HG03095 (cell line): ENCODE measurements around the gene ADSL.

Source experiments
- ATAC-seq: cut with Tn5 transposase; IDR thresholded peaks from one replicate; pipeline ENCODE4 v1.9.1; 2021; ENCODE audit warnings: moderate library complexity; ENCODE audit not compliant: unreplicated experiment

The ADSL gene

DNA sequence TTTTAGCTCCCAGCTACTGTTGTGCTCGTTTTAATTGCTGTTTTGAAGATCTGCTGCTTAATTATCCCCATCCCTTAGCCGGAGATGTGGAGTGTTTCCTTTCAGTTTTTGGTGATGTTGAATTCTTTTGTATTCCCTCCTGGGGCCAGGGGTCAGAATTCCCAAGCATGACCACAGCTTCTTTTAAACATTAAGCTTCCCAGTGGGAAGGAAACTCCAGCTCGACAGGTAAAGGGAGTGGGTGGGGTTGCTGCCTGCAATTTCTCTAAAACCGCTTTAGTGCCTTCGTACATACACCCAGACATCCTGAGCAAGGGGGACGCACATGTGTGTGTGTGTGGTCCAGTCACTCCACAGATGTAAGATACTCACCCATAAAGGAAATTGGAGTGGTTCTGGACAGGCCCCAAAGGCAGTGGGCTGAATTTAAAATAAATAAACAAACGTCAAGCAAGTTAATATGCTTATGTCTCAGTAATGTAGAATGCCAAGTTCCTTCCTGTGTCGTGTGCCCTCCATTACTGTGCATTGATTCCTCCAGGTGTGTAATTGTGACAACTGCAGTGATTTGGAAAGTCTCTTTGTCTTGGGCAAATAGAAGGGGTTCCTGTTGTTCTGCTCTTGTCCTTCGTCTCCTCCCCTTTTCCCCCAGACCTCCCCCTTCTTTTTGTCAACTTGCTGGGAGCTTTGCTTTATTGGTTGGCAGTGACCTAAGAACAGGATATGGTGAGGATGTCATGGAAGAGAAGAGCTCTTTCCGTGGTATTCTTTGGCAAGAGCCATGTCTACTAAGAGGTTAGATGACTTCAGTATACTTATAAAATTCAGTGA lies 19.2 kb upstream of the ADSL start:
- no peak for ATAC-seq

GRCh38 chr22:40328546-40329456 lies 17.5 kb upstream of the ADSL start:
- no peak for ATAC-seq

GRCh38 chr22:40329466-40329865 lies 16.8 kb upstream of the ADSL start:
- ATAC-seq = no peak

GRCh38 chr22:40330086-40330485 lies 16.2 kb upstream of the ADSL start:
- ATAC-seq = no peak

GRCh38 chr22:40330615-40331014 lies 15.7 kb upstream of the ADSL start:
- no peak for ATAC-seq

DNA sequence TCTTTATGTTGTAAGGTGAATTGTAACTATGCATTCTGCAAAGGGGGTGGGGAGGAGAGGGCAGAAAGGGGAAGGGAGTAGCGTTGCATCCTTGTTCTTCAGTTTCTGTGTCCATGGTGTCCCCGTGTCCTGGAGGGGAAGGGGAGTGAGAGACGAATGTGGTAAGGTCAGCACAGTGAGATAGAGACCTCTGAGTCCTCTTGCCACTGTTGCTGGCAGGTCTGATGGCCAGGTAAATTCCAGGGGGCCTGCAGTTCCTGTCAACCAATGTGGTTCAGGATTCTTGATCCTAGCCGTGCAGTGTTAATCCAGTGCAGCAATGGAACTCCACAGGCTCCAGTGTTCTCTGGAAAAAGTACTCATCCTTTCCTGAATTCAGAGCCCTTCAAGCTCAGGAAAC lies 14.6 kb upstream of the ADSL start:
- no peak for ATAC-seq

DNA sequence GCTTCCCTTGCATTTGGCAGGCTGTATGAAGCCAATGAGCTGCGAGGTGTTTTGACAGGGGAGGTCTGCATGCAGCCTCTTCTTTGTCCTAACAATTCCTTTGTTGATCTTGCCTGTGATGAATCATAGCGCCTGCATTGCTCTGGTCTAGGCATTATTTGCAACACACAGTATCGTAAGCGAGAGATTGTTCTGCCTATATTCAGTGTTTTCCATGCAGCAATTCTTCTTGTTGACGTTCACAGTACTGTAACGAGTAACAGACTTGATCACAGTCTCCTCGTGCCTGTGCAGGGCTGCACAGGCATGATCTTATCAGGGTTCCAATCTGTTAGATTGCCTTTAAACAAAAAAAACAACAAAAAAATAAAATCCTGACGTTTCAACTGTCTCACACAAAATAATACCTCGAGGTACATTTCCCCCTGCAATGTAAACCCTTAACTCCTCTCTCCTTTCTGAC lies 13.9 kb upstream of the ADSL start:
- ATAC-seq = no peak

DNA sequence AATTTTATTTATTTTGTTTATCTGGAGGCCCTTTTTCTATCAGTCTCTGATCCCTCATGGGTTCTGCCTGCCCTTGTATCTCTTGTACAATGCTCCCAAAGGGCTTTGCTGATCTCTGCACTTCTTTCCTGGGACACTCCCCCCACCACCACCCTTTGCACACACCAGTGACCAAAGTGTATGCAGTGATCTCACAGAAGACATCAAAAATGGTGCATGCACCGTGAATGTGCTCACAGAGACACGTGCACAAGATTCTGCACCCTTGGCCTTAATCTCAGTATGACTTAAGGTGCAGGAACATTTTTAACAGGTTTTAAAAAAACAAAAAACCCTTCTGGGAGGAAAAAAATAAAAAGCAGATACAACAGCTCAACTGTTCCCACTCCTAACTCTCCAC lies 12.2 kb upstream of the ADSL start:
- no peak for ATAC-seq

DNA sequence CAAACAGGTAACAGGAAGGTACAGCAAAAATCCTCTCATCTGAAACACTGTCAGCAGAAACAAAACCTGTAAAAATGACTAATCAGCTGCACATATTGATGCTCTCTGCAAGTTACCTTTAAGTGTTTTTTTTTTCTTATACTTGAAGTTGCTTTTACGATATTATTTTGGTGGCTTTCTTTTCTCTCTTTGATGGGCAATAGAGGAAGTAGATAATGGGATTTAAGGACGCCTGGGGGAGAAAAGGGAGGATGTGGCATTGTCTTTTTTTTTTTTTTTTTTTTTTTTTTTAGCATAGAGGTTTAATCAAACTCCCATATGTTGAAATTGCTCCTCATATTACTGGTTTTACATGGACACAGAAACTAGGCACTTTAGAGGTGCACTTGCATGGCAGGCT lies 11.4 kb upstream of the ADSL start:
- ATAC-seq = no peak

DNA sequence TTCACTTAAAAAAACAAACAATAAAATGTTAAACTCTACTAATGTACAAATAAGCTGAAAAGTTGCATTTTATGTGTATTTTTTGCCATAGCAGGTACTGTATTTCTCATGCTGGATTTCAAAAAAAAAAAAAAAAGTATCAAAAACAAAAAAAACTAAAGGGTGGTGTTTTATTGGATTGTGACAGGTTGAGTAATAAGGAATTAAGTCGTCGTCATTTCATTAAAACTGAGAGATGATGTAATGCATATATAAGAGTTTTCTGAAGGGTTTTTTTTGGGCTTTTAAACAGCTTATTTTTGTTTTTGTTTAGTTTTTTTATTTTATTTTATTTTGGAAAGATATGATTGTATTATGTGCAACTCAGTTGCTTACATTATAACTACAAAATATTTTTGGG lies 10.9 kb upstream of the ADSL start:
- no peak for ATAC-seq

DNA sequence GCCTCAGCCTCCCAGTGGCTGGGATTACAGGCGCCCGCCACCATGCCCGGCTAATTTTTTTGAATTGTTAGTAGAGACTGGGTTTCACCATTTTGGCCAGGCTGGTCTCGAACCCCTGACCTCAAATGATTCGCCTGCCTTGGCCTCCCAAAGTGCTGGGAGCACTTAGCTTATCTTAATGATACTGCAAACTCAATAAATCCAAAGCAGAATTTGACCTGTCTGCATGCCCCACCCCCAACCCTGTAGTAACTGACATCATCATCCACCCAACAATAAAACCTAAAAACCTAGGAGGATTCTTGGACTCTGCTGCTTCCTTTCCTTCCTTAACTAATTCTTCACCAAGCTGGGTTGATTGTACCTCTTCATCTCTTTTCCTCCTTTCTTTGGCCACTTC lies 6.3 kb upstream of the ADSL start:
- no peak for ATAC-seq

GRCh38 chr22:40341604-40342003 lies 4.7 kb upstream of the ADSL start:
- ATAC-seq = no peak

GRCh38 chr22:40342521-40342920 lies 3.8 kb upstream of the ADSL start:
- ATAC-seq = no peak

GRCh38 chr22:40345271-40345670 lies 1.0 kb upstream of the ADSL start:
- no peak for ATAC-seq

- no peak for ATAC-seq
Observed at GRCh38 chr22:40345815-40346184, 500 bp upstream of the ADSL start.

DNA sequence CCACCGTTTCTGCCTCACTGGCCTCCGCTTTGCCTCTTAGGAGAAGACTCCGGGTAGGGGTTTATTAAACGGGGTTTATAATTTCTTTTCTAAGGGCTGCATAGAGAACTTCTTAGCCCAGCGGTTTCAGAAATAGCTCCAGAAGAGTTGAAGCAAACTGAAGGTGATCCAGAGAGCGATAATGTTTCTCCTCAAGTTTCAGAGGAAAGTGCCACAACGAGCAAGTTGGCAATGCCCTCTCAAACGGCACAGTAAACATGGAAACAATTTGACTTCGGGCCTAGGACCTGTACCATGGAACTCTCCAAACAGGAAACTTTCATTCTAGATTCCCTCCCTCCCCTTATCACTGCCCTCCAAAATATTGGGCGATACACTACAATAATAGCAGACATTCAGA lies 1.0 kb downstream of the ADSL start:
- no peak for ATAC-seq

DNA sequence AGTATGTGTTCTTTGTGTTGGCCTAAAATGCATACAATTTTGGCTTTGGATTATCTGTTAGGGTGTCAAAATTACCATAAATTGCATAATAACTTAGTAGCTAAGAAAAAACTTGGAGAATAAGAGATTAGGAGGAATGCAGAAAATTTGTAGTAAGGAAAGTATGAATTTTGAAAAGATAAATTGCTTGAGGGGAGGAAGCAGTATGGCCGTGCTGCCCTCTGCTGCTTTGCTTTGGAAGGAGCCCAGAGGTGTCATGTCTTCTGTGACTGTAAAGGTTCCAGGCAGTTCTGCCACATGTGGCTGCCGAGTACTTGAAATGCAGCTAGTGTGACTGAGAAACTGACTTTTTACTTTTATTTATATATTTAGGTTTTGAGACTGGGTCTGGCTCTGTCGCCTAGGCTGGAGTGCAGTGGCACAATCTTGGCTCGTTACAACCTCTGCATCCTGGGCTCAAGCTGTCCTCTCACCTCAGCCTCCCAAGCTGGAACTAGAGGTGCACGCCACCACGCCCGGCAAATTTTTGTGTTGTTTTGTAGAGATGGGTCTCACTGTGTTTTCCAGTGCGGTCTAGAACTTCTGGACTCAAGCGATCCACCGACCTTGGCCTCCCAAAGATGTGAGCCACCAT lies 1.8 kb downstream of the ADSL start:
- ATAC-seq = no peak

DNA sequence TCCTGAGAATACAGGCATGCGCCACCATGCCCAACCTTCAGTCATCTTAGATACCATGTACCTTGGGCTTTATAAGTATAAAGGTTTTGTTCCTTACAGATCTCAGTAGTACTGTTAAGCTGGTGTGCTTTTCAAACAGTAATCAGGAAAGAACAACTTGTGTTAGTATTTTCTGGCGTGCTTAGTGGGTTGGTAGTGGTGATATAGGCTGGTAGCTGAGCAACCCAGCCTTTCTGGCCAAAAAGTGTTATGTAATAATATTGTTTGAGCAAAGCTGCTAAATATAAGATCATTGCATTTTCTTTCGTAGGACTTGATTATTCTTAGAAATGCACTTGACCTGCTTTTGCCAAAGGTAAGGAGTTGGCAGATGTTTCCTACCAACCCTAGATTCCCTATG lies 6.5 kb downstream of the ADSL start:
- no peak for ATAC-seq

DNA sequence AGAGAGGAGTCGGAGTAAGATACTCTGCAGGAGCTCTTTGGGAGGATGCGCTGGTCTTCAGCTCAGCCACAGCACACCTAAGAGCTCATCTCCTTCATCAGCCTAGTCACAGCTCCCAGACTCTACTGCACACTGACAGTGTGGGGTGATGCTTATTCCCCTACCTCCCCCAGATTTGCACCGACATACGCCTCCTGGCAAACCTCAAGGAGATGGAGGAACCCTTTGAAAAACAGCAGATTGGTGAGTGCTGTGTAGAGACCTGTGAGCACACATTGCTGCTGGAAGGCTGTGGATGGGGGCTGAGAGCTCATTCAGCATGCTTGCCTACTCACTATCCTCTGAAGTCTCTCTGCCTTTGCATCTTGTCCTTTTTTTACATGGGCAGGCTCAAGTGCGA lies 14.8 kb downstream of the ADSL start:
- no peak for ATAC-seq

- no peak for ATAC-seq
Observed at GRCh38 chr22:40363059-40363458, 16.8 kb downstream of the ADSL start.

GRCh38 chr22:40364431-40364830 lies 18.1 kb downstream of the ADSL start:
- ATAC-seq = no peak

DNA sequence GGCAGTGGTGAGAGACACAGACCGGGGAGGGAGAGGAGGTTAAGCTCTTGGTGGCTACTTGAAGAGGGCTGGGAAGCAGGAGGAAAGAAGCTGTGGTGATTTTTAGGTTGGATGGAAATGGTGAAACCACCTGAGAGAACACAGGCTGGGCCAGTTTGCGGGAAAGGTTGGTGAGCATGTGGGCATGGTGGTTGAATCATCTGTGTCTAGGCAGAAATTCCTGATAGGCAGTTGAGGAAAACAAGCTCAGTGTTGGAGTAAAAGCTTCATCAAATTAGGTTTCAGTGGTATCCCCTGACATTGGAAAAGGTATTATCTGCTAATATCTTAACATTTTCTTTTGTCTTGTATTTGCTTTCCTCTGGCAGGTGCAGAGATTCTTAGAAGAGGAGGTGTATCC lies 19.8 kb downstream of the ADSL start:
- ATAC-seq = no peak
